GM18526 (cell line): Measurements from ENCODE around the gene SIPA1L3.

Experiments used
- POLR2A ChIP-seq: IDR thresholded peaks from 3 replicates; pipeline ENCODE4 v1.6.1; 2011; ENCODE audit not compliant: insufficient read length; ENCODE audit errors: extremely low read depth

The SIPA1L3 gene

GRCh38 chr19:38194061-38194701, 287.2 kb downstream of the SIPA1L3 start:
- no peak for TF ChIP-seq POLR2A

GRCh38 chr19:38195237-38195636, 288.2 kb downstream of the SIPA1L3 start:
- TF ChIP-seq POLR2A, result no peak

GRCh38 chr19:38196245-38196837, 289.3 kb downstream of the SIPA1L3 start:
- TF ChIP-seq POLR2A, result no peak

GRCh38 chr19:38196948-38197656, 290.1 kb downstream of the SIPA1L3 start:
- no peak for TF ChIP-seq POLR2A

- no peak for TF ChIP-seq POLR2A
Measured at GRCh38 chr19:38197937-38198704, 291.1 kb downstream of the SIPA1L3 start.

GRCh38 chr19:38199340-38199739, 292.3 kb downstream of the SIPA1L3 start:
- no peak for TF ChIP-seq POLR2A

GRCh38 chr19:38201731-38202130, 294.7 kb downstream of the SIPA1L3 start:
- TF ChIP-seq POLR2A, result no peak

GRCh38 chr19:38202504-38202903, 295.5 kb downstream of the SIPA1L3 start:
- no peak for TF ChIP-seq POLR2A

- no peak for TF ChIP-seq POLR2A
Measured at GRCh38 chr19:38203197-38203596, 296.2 kb downstream of the SIPA1L3 start.

- TF ChIP-seq POLR2A, result no peak
Measured at GRCh38 chr19:38204096-38204495, 297.1 kb downstream of the SIPA1L3 start.

GRCh38 chr19:38204728-38205127, 297.7 kb downstream of the SIPA1L3 start:
- no peak for TF ChIP-seq POLR2A

- TF ChIP-seq POLR2A, result no peak
Measured at GRCh38 chr19:38206006-38206745, 299.2 kb downstream of the SIPA1L3 start.

- no peak for TF ChIP-seq POLR2A
Measured at GRCh38 chr19:38206928-38207327, 299.9 kb downstream of the SIPA1L3 start.

GRCh38 chr19:38207543-38207942, 300.5 kb downstream of the SIPA1L3 start:
- TF ChIP-seq POLR2A, result no peak

- no peak for TF ChIP-seq POLR2A
Measured at GRCh38 chr19:38208571-38208970, 301.6 kb downstream of the SIPA1L3 start.

GRCh38 chr19:38209152-38209551, 302.1 kb downstream of the SIPA1L3 start:
- no peak for TF ChIP-seq POLR2A
